ENCODE results near the gene CCDC187.
"Not testable (repeated sequence)": the region's sequence is repeated elsewhere in the genome, so short reads cannot be mapped to it uniquely, and the experiment has no call there.

CCDC187 gene

DNA sequence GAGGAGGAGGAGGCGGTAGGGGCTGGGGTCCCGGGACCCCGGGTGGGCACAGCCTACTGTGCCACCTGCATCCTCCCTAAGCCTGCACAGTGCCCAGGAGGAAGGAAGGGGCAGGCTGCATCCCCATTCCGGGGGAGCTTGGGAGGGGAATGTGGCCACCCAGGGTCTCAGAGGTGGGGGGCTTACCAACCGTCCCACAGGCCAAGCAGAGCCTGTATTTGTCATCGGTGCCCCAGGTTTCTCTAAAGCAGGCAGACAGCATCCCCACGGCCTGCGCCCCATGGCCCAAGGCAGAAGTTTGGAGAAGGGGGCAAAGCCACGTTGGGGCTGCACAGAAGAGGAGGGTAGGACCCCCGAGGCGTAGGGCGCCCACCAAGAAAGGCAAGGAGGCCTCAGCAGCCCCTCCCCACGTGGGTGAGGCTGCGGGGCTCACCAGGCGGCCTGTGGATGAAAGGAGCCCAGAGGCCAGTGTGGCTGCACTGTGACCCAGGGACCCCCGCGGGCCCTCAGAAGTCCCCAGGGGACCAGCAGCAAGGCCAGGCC, 22.9 kb upstream of the CCDC187 start:
- DNase-seq (ENCODE audit: low read depth) = no peak

DNA sequence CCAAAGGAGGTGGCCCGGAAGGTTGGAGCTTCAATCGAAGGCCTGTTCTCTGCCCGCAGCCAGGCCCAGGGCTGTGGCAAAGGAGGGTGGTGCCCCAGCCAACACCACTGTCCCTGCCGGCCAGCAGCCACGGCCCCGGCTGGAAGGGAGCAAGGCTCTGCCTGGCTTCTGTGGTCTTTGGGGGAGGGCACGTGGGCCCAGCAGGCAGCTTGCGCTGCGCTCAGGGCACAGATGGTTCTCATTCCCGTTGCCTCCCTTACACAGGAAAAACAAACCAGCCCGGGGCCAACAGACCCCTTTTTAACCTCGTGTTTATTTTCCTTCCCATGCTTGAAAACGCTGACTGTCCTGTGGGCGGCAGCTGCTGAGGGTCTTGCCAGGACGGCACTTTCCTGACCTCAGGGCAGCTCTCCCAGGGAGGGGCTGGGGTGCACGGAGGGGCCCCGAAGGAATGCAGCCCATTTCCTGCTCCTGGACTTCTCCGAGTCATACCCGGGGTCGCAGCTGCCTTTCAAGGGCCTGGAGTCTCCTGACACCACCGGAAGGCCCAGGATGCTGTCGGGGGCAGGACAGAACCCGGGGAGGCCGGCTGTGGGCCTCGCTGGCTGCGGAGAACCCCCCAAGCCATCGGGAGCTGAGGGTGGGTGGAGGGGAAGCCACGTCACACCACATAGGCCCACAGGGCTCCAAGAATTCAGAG, 22.3 kb upstream of the CCDC187 start:
- no peak for DNase-seq (ENCODE audit: low read depth)

DNA sequence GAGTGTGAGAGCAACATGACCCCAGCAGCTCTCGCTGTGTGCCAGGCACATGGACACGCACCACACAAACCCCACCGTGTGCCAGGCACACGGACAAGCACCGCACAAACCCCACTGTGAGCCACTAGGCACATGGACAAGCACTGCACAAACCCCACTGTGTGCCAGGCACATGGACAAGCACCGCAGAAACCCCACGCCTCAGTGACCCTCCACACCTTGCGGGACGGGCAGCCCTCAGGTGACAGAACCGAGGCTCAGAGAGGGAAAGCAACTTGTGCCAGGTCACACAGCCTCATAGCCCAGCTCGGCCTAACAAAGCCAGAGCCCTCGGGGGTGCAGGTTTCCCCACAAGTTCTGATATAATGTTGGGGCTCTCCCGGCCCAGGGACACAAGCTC, 21.5 kb upstream of the CCDC187 start:
- DNase-seq (ENCODE audit: low read depth) = no peak

DNA sequence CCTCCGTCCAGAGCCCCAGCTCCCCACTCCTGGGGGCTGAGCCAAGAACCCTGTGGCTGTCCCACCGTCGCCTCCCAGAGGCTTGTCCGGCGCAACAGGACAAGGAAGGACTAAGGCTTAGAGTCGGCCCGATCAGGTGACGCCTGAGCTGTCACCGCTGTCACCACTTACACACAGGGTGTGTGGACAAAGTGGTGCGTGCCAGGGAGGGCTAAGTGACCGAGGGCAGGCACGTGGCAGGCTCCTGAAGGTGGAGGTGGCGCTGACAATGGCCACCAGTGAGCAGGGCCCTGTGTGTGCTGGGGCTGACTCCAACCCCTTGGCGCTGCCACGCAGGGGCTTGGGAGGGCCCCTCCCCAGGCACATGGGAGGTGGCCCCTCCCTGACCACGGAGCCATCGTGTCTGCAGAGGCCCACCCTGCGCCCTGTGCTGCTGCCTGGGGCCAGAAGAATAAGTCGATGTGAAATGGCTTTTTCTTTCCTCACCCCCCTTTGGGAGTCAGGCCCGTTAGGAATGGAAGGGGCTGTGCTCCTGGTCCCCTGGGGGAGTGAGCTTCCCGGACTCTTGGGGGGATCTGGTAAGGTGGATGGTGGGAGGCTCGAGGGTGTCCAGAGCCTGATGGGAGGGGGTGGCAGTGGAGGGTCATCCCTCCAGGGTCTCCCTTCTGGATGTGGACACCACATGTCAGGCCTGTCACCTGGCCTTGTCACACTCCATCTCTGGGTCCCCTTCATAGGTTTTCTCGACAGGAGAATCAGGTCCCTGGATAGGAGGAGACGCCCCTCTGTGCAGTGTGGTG, 20.8 kb upstream of the CCDC187 start:
- DNase-seq (ENCODE audit: low read depth) = no peak

DNA sequence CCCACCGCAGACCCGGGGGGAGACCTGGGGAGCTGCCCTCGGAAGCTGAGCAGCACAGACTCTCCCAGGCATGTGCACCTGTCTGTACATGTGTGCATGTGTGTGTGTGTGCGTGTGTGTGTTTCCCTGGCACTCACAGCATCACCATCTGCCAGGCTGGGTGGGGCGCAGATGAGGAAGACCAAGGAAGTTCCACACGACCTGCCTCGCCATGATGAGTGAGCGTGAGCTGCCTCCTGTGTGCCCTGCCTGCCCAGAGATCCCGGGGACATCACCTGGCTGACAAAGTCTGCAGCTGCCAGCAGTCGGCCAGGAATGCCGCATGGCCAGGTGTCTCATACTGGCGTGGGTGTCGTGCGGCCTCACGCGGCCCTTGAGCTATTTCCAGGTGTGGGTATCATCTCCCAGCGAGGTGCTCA, 19.5 kb upstream of the CCDC187 start:
- no peak for DNase-seq (ENCODE audit: low read depth)

DNA sequence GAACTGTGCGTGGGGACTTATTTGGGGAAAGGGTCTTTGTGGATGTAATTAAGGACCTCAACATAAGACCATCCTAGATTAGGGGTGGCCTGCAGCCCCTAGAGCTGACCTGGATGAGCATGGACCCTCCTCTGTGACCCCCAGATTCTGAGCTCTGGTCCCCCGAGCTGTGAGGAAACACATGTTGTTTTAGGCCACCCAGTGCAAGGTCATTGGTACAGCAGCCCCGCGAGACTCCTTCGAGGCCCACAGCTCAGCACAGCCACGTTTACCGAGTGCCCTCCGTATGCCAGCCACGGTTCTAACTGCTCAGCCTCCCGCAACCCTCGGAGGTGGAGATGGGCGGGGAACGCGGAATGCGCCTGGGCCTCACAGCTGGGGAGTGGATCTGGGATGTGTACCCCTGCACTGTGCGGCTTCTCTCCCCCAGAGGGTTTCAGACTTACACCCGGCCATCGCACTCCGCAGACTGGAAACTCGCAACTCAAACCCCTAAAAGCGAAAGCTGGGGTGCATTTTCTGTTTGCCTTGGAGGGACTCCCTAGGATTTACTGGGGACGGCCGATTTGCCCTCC, 18.9 kb upstream of the CCDC187 start:
- no peak for DNase-seq (ENCODE audit: low read depth)

DNA sequence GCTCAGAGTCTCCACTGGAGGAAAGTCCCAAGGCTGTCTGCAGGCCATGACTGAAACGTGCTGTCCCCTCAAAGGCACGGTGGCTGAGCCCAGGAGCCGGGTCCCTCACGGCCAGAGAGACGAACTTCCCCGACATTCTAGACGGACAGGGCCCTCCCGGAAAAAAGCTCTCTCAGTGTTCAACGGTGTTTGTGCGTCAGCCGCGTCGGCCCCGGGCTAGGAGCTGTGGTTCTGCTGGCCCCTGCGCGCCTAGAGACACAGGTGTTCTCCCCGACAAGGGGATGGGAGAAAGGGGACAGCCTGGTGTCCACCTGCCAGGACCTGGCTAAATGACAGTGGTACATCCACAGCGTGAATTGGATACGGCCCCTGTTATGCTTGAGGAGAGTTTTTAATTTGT, 17.7 kb upstream of the CCDC187 start:
- no peak for DNase-seq (ENCODE audit: low read depth)

DNA sequence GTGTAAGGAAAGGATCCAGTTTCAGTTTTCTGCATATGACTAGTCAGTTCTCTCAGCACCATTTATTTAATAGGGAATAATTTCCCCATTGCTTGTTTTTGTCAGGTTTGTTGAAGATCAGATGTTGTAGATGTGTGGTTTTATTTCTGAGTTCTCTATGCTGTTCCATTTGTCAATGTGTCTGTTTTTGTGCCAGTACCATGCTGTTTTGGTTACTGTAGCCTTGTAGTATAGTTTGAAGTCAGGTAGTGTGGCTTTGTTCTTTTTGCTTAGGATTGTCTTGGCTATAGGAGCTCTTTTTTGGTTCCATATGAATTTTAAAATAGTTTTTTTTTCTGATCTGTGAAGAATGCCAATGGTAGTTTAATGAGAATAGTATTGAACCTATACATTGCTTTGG, 17.1 kb upstream of the CCDC187 start:
- DNase-seq (ENCODE audit: low read depth) = not testable (repeated sequence)

DNA sequence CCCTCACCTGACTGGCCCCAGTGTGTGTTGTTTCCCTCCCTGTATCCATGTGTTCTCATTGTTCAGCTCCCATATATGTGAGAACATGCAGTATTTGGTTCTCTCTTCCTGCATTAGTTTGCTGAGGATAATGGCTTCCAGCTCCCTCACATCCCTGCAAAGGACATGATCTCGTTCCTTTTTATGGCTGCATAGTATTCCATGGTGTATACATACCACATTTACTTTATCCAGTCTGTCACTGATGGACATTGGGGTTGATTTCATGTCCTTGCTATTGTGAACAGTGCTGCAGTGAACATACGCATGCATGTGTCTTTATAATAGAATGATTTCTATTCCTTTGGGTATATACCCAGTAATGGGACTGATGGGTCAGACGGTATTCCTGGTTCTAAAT, 16.1 kb upstream of the CCDC187 start:
- not testable (repeated sequence) for DNase-seq (ENCODE audit: low read depth)

DNA sequence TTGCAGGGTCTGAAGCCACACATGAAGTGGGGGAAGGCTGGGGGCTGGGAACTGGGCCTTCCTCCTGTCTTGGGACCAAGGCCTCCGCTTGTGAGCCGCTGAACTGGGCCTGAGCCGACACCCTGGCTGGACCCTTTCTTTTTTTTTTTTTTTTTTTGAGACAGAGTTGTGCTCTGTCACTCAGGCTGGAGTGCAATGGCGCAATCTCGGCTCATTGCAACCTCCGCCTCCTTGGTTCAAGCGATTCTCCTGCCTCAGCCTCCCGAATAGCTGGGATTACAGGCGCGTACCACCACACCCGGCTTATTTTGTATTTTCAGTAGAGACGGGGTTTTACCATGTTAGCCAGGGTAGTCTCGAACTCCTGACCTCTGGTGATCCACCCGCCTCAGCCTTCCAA, 15.3 kb upstream of the CCDC187 start:
- not testable (repeated sequence) for DNase-seq (ENCODE audit: low read depth)

DNA sequence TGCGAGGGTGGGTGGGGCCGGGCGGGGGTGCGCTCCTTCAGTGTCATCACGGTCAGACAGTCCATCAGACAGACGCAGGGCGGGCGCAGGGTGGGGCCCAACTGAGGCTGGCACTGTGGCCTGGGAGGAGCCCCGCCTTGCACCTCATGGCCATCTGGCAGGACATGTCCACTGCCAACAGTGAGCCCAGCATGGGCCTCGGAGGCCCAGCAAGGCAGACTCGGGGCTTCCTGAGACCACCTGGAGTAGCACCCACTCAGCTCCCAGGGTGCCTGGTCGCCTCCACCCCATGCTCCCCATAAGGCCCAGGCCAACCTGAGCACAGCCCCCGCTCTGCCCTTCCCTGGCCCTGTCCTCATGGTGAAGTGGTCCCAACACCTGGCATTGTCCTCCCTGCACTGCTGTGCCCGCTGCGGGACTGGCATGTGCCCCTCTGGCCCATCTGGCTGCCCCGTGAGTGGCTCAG, 14.9 kb upstream of the CCDC187 start:
- DNase-seq (ENCODE audit: low read depth) = no peak

DNA sequence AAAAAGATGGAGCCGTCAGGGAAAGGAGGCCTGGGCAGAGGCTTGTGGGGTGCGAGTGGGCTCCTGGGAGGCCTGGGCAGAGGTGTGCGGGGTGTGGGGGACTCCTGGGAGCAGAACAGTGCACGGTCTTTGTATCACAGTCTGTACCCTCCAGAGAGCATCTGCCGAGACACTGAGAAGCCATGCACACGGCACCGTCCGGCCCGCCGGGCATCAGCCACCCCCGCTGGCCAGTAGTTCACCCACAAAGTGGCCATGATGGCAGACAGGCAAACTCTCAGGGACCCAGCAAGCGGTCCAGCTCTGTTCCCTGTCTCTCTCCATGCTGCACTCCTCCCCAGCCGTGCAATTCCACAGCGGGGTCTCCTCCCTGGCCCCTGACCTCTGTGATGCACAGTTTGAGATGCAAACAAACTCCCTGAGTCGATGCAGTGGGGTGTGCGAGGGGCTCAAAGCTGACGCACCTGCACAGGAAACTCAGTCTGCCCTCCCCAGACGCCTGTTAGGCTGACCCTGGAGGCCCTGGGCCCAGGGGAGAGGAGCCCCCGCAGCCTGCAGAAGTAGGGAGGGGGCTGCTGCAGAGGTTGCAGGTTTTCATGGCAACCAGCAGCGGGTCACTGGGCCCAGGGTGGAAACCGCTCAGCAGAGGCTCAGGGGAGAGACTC, 14.3 kb upstream of the CCDC187 start:
- no peak for DNase-seq (ENCODE audit: low read depth)

DNA sequence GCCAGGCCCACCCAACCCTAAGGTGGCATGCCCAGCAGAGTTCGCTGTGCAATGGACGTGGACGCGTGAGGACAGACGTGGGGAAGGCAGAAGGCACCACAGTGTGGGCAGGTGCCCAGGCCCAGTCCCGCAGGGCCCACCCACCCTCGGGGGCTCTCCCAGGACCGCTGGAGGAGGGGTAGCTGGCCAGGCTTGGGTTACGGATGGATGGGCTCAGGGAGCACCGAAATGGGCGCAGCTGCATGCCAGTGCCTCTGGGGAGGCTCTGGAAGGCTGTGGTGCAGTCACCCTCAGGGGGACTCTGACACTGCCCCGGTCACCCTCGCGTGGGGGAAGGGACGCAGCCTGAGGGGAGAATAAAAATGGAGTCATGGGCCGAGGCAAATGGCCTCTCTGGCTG, 13.8 kb upstream of the CCDC187 start:
- DNase-seq (ENCODE audit: low read depth) = no peak

DNA sequence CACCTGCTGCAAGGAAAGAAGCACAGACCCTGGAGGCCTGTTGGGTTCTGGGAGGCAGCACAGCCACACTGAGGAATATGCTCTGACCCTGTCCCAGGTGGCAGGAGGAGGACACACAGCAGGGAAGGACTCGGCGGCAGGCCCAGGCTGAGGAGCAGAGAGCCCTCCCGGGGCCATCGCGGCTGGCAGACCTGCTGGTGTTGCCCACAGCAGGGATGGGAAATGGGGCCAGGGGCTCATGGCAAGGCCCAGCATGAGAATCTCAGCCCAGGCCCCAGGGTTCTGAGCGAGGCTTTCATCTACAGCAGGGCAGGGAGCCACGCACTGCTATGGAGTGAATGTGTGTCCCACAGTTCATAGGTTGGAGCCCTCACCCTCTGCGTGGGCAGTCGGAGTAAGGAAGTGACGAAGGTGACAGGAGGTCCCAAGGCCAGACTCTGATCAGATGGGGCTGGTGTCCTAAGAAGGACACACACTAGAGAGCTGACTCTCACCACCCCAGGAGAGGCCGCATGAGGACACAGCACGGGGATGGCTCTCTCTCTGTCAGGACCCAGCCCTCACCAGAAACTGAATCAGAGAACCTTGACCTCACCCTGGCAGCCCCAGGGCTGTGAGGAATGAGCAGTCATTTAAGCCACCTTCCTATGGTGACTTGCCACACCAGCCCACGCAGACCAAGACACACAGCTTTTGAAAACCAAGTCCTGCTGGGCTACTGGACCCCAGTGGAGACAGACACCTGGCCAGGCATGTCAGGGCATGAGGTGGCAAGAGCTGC, 13.2 kb upstream of the CCDC187 start:
- DNase-seq (ENCODE audit: low read depth) = no peak

DNA sequence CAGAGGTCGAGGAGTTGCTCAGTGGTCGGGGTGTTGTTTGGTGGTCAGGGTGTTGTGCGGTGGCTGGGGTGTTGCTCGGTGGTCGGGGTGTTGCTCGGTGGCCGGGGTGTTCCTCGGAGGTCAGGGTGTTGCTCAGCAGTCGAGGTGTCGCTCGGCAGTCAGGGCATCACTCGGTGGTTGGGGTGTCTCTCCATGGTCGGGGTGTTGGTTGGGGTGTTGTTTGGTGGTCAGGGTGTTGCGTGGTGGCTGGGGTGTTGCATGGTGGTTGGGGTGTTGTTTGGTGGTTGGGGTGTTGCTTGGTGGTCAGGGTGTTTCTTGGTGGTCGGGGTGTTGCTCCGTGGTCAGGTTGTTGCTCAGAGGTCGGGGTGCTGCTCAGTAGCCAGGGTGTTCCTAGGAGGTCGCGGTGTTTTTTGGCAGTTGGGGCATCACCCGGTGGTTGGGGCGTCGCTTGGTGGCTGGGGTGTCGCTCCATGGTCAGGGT, 12.4 kb upstream of the CCDC187 start:
- no peak for DNase-seq (ENCODE audit: low read depth)

DNA sequence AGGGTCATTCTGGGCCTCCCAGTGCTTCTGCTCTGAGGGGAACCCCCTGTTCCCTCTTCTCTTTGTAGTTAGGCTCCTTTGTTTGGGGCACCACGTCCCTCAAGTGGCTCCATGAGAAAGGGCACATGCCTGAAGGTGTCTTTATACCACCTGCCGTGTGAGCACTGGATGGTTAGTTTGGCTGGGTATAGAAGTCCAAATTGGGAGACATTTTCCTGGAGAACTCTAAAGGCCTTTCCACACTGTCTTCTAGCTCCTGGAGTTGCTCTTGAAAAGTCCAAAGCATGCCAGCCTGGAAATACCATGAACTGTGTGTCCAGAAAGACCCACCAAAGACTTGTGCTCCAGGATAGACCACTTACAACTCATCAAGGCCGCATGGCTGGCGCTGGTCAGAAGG, 11.1 kb upstream of the CCDC187 start:
- no peak for DNase-seq (ENCODE audit: low read depth)

DNA sequence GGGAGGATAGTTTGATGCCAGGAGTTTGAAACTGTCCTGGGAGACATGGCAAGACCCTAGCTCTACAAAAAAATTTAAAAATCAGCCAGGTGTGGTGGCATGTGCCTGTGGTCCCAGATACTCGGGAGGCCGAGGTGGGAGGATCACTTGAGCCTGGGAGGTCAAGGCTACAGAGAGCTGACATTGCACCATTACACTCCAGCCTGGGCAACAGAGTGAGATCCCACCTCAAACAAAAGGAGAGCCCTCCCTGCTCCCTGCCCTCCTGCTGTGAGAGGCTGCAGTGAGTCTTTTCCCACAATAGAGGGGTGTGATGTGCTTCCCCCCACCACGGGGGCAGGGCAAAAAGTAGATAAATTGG, 10.1 kb upstream of the CCDC187 start:
- DNase-seq (ENCODE audit: low read depth) = no peak

DNA sequence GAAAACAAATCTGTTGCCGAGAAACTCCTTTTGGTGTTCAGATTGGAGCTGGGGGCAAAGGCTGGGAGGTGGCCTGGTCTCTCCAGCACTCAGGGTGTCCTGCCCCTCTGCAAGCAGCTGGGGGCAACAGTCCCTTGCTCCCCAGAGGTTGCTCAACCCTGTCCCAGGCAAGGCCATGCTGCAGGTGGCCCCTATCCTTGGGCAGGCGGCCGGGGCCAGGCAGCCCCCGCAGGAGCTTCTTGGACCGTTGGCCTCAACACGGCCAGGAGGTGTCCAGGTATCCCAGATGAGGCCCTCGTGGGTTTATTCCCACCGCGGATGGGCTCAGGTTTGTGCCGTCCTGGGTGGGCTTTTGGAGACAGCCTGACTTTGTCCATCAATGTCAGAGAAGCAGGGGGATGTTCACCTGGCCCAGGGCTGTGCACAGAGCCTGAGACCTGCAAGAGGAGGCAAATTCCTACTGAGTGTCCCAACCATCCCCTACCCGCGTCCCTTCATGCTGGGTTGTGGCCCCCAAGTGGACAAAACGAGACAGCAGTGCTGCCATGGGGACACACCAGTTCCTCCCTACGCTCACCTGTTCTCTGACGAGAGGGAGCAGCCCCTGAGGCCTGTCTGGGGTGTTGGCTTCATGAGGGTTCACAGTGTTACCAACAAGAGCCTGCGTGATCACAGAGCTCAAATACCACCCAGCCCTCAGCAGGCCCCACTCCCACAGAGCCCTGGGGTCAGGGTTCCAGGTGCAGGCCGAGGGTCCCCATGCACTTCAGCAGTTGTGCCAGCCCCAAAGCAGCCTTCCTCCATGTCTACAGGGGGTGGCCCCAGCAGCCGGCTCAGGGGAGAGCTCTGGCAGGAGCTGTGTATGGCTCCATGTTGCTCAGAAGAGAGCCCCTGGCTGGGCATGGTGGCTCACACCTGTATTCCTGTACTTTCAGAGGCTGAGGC, 9.5 kb upstream of the CCDC187 start:
- no peak for DNase-seq (ENCODE audit: low read depth)

DNA sequence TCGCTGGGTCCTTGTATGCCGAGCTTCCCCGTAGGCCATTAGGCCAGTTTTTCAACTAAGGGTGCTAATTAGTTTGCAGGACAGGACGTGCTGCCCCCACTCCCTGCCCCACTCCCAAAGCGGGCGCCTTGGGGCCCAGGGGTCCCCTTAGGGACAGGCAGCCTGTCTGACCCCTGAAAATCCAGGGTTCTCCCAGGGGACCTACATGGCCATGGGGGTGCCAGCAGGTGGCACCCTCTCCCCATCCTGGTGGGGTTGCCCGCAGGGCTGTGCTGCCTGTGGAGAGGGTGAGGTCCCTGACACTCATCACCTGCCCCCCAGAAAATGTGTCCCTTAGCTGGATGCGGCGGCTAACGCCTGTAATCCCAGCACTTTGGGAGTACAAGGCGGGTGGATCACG, 8.5 kb upstream of the CCDC187 start:
- DNase-seq (ENCODE audit: low read depth) = no peak

DNA sequence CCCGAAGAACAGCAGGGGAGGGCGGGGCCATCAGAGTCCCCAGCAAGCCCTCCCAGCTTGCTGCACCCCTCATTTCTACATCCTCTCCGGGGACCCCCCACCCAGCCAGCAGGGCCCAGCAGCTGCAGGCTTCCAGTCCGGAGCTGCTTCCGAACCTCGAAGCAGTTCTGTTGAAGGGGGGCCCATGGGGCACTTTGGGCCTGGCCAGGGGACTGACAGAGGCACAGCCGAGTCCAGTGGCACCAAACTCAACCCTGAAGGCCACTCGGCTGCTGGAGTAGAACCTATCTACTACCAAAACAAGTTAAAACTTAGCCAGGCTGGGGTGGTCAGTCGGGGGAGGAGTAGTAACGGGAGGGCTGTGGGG, 8.1 kb upstream of the CCDC187 start:
- no peak for DNase-seq (ENCODE audit: low read depth)
